HG02938 (cell line): Measurements from ENCODE around the gene SLIT3.

ENCODE experiments used
- ATAC-seq: cut with Tn5 transposase; IDR thresholded peaks from one replicate; pipeline ENCODE4 v1.9.1; 2021; ENCODE audit warnings: mild to moderate bottlenecking, moderate library complexity; ENCODE audit not compliant: unreplicated experiment

The SLIT3 gene

DNA sequence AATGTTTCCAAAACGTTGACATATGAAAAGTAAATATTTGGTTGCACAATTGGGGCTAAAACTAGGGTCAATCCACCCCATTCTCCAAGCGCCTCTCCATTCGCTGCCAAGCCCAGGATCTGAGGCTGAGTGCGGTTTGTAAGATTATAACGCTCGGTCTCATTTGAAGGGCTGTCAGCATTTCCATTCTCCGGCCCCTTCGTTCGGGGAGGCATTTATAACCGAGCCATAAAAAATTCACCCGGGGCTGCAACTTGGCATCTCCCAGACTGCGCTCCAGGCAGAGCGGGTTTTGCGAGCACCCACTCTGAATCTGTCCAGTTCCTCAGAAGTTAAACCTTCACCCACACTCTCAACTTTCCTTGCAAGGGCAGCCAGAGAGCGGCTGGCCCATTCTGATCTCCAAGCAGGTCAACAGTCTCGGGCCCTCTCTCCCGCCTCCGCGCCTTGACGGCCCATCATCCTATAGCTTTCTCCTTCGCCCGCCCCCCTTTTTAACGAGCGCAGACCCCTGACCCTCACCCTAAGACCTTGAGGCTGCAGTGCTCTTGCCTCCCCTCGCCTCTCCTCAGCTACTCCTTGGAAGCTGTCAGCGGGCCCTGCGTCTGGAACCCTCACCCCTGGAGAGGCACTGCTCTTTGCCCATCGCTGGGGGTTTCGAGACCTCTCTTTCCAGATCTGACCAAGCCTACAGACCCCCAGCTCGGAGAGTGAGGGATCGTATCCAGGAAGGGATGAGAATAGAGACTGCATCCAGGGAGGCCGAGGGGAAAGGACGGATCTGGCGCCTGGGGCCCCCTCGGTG lies 1.1 kb downstream of the SLIT3 start:
- ATAC-seq, result no peak

DNA sequence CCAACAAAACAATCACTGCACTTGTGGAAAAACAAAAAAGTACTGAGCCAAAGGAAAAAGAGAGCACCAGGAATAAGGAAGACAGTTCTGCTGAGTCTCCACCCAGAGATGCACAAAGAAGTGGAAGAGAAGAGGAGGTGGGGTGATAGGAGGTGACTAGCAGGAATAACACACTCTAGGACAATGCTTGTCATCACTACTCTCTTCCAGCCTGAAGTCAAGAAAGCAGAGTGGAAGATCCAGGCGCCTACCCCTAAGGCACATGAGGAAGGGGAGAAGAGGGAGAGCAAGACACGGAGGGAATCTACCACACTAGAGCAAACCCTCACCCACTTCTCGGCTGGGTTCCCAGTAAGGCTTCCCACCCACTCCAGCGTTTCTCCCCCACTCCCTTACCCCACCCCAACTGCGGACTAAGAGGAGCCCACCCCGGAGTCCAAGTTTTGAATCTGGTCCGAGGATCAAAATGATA lies 1.7 kb downstream of the SLIT3 start:
- no peak for ATAC-seq

GRCh38 chr5:169298193-169298592 lies 2.7 kb downstream of the SLIT3 start:
- no peak for ATAC-seq

DNA sequence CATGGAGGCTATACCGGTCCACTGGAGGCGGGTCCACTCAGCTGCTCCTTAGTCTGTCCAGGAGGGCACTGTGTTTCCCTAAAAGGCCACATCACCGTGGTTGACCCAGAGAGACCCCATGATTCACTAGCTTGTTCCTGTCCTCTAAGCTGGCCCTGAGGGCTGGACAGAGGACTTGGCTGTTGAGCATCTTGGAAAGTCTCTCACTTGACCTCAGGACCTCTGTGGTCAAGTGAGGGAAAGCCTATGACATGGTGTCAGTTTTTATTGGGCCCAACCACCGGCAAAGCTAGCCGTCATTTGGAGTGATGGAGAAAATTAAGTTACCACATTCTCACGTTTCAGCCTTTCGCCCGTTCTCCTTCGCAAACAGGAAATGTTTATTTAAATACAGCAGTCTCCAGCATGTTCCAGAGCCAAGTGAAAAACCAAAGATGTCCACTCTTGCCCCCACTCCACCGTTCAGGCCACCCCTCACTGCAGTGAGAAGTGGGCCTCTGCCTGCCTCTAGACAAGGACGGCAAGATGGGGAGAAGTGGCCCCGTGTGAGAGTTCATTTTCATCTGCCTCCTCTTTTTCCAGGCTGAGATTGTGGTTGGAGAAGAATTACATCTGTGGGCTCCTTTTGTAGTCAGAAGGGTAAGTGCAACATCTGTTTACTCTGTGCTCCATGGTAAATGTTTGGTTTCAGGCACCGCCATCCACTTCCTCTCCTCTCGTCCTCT lies 4.4 kb downstream of the SLIT3 start:
- no peak for ATAC-seq

DNA sequence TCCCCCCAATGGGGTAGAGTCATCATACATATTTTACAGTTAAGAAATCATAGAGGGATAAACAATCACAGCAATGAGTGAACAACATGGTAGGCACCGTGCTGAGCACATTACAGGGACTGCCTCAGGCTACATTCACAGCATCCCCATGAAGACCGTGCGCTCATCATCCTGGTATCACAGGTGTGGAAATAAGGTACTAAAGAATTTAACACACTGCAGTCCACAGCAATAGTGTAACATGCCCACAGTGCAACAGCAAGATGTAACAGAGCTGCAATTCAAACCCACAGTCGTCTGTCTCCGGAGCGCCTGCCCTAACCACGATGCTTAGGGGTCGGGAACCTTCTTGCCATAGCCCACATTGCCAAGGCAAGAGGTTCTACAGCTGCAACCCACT lies 5.6 kb downstream of the SLIT3 start:
- ATAC-seq, result no peak

DNA sequence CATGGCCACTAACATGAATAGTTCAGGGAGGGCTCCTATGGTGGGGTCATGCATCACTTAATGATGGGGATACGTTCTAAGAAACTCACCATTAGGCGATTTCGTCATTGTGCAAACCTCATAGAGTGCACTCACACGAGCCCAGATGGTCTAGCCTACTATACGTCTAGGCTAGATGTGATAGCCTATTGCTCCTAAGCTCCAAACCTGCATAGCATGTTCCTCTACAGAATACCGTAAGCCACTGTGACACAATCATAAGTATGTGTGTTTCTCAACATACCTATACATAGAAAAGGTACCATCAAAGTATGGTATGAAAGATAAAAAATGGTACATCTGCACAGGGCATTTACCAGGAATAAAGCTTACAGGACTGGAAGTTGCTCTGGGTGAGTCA lies 6.3 kb downstream of the SLIT3 start:
- ATAC-seq, result no peak

- ATAC-seq, result no peak
These were observed 9.1 kb downstream of the SLIT3 start for GRCh38 chr5:169291877-169292276.

DNA sequence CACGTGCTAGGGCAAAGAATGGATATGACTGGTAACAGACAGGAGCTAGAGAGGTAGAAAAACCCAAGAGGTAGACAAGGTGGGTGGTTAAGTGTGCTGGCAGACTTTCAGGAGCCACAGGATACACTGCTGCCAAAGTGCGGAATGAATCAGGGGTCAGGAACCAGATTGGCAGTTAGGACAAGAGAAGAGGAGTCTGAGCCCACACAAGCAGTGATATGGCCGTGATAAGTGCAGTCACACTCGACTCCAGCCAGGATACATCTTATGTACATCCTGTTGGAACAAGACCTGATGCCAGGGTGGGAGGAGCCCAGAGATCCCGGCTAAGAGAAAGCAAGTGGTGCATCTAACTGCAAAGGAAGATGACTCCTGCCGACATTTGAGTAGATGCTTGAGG lies 10.0 kb downstream of the SLIT3 start:
- ATAC-seq, result no peak

GRCh38 chr5:169289520-169289919 lies 11.4 kb downstream of the SLIT3 start:
- ATAC-seq, result no peak

GRCh38 chr5:169288066-169288930 lies 12.6 kb downstream of the SLIT3 start:
- ATAC-seq, result no peak

DNA sequence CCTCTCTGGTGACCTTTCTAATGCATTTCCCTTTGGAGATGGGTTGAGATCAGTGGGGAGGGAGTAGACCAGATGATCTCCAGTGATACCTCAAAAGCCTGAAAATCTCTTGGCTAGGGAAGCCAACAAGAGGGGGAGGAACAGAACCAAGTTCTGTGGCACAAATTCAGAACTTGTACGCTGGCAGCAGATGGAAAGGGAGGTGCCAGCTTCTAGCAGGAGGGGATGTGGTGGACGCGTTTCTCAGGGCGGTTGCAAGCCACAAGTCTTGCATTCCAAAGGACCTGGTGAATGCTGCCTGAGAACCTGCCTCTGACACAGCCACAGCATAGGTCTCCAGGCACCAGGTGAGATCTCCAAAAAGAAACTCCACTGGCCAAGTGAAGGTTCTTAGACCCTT lies 13.4 kb downstream of the SLIT3 start:
- no peak for ATAC-seq

DNA sequence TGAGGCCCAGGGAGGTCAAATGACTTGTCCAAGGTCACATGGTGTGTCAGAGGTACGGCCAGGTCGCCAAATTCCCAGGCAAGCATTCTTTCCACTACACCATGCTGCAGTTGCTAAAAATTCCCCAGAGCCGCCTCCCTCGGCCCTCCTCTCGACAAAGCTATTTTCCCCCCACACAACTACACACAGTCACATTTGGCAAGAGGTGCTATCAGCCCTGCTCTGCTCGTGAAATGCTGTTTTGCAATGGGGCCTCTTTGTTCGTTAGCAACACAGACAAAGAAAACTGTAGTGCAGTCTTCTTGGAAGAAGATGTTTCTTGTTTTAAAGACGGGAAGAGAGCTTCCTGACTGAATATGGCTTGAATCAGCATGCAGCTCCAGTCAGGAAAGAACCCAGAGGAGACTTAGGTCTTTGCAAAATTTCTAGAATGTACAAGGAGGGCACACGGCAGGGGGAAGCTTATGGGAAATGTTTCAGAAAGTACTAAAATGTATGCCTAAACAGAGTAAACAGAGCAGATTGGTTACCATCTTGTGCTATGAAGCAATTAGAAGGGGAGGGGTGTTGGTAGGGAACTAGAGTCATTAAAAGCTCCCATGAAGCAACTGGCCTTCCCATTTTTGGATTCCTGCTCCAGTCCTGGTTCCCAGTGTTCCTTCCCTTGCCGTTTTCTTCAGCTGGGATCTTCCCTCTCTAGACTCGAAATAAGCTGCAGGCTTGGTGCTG lies 14.2 kb downstream of the SLIT3 start:
- ATAC-seq, result no peak

GRCh38 chr5:169283887-169284286 lies 17.1 kb downstream of the SLIT3 start:
- ATAC-seq, result no peak

DNA sequence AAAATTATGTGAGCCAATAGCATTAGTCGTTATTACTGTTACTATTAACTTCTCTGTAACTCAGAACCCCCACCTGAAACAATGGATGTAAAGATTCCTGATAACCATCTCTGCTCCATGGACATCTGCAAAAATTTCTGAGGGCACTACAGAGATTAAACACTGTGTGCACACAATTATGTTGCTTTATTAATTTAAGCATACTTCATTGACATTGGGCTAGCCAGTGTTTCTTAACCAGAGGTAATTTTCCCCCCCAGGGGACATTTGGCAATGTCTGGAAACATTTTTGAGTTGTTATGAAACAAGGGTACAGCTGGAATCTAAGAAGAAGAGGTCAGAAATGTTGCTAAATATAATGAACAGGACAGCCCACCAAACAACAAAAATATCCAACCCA lies 19.3 kb downstream of the SLIT3 start:
- ATAC-seq, result no peak

- no peak for ATAC-seq
These were observed 20.2 kb downstream of the SLIT3 start for GRCh38 chr5:169280696-169281095.

- ATAC-seq, result no peak
These were observed 20.7 kb downstream of the SLIT3 start for GRCh38 chr5:169280286-169280685.

- ATAC-seq, result no peak
These were observed 21.8 kb downstream of the SLIT3 start for GRCh38 chr5:169279125-169279524.

GRCh38 chr5:169273881-169274280 lies 27.1 kb downstream of the SLIT3 start:
- ATAC-seq, result no peak

DNA sequence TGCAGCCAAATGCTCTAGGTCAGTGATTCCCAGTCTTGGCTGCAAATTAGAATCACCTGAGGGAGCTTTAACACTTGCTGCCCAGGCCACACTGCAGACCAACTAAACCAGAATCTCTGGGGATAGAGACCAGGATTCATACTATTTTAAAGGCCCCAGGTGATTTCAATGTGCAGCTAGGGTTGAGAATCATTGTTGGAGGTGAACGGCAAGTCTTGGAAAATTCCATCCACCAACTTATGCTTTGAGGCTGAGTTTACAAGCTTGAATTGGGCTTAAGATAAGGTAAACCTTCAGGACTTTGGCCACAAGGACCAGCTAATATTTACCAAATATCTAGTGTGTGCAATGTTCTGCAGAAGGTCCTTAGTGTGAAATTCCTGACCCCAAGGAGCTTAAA lies 27.5 kb downstream of the SLIT3 start:
- ATAC-seq, result no peak

GRCh38 chr5:169272731-169273427 lies 28.1 kb downstream of the SLIT3 start:
- ATAC-seq, result no peak
